ENCODE results near the gene HOXA3. TPM values are rescaled to one million over a fixed set of nuclear protein-coding genes. Genes with fewer than 3 reads are reported as not detected.

The HOXA3 gene
- total and polyA plus RNA-seq, 2 of the 8 experiments (the other 6 are each of a cell fraction or from before 2014, with no cell fraction given), result not detected

- H3K36me3 ChIP-seq (ENCODE audit: control insufficient read depth in 2 of 4, insufficient read depth in 4 of 4, low read length in 3 of 4), result peaks cover 0 to 18% (median 0%) of the 10 kb centered on the region in 4 experiments; a peak in 1 of 8 replicates
- ChIA-PET CTCF (ENCODE audit: partially characterized antibody) (interaction anchor here (1.0 to 5.4 kb wide), 9 partner anchors 11 to 85 kb away, joined by 3 to 20 read pairs (median 6); partner anchors contain the start of genes EVX1, HOXA5 and HOXA9), POLR2A (ENCODE audit: partially characterized antibody) (no interaction called here)
- no peak overlapping the region for H4K8ac ChIP-seq (ENCODE audit: extremely low read depth, insufficient read depth, low read length)
- no peaks in the 10 kb centered on the region; the same call in 1 of the 2 replicates for H3K23me2 ChIP-seq (ENCODE audit: low read depth, low read length)
- peaks cover 4 to 11% (median 5%) of the 10 kb centered on the region in 4 experiments; a peak in 5 of 7 replicates for H3K4me1 ChIP-seq (replicated peaks in 1 of 4; ENCODE audit: control insufficient read depth in 3 of 4, insufficient read depth in 4 of 4, low read length in 3 of 4)
- H2BK120ac ChIP-seq (replicated peaks; ENCODE audit: low read depth, low read length), result no peak overlapping the region
- peaks cover 99 to 100% (median 100%) of the 10 kb centered on the region in 4 experiments for H3K27me3 ChIP-seq (replicated peaks in 1 of 4; ENCODE audit: control insufficient read depth in 3 of 4, extremely low read depth in 1 of 4, insufficient read depth in 3 of 4, low read length in 3 of 4)
- no peak overlapping the region for H2AK5ac ChIP-seq (ENCODE audit: low read depth, low read length)
- no peak overlapping the region for H3K14ac ChIP-seq (ENCODE audit: insufficient read length)
- H3K23ac ChIP-seq (ENCODE audit: insufficient read length), result no peak overlapping the region
- H2BK12ac ChIP-seq (ENCODE audit: low read depth, low read length), result no peak overlapping the region
- no peaks in the 10 kb centered on the region; a peak in 1 of 4 replicates for H3K9me3 ChIP-seq (ENCODE audit: insufficient read depth in 2 of 2, low read depth in 1 of 2, low read length in 1 of 2)
- no peak overlapping the region for H3K18ac ChIP-seq (ENCODE audit: extremely low read depth, low read length)
- H3K79me2 ChIP-seq (ENCODE audit: control insufficient read depth in 1 of 2, insufficient read depth in 2 of 2, low read length in 2 of 2), result no peaks in the 10 kb centered on the region
- no peak overlapping the region for H3K4ac ChIP-seq (replicated peaks; ENCODE audit: insufficient read length, low read depth, low read length)
- no peak overlapping the region for H3K4me3 ChIP-seq (ENCODE audit: extremely low read depth in 1 of 4, insufficient read depth in 2 of 4, low read depth in 3 of 4, low read length in 4 of 4)
- FAIRE-seq (no peak), DNase-seq (ENCODE audit: low read depth in 1 of 2, low spot score in 2 of 2) (peak in 1 of 2 experiments; percentile 56)
- WGBS, 2 experiments (ENCODE audit: extremely low coverage in 1 of 2, insufficient coverage in 1 of 2, insufficient read length in 1 of 2, insufficient replicate concordance in 2 of 2, low coverage in 1 of 2, low lambda C conversion rate in 2 of 2, missing lambda C conversion rate in 1 of 2), result 16% methylated on average over 40 of the region's 40 CpGs; no CpG with 5 or more reads in 1 of the 2 experiments
- H2AFZ ChIP-seq (ENCODE audit: low read length), result no peak overlapping the region
- no peak overlapping the region for H3K9ac ChIP-seq (replicated peaks in 1 of 4; ENCODE audit: extremely low read depth in 1 of 4, low read depth in 3 of 4, low read length in 3 of 4)
- no peak overlapping the region for H3K27ac ChIP-seq (ENCODE audit: low read depth, low read length)
- H3K4me2 ChIP-seq (ENCODE audit: insufficient read depth in 1 of 2, low read depth in 2 of 2, low read length in 2 of 2), result no peak overlapping the region
- no peak overlapping the region for H2BK20ac ChIP-seq (ENCODE audit: low read length)
- no peak overlapping the region for H3K56ac ChIP-seq (replicated peaks; ENCODE audit: insufficient read length, low read depth, low read length)
- H4K5ac ChIP-seq (ENCODE audit: insufficient read length, low read depth, low read length), result no peak overlapping the region
- H4K20me1 ChIP-seq (replicated peaks in 1 of 2; ENCODE audit: control insufficient read depth in 1 of 2, insufficient read depth in 2 of 2, low read length in 2 of 2), result peaks cover 44 to 56% of the 10 kb centered on the region in 2 experiments
- no peak overlapping the region for H4K91ac ChIP-seq (replicated peaks; ENCODE audit: insufficient read length, low read length)
- H2BK5ac ChIP-seq (ENCODE audit: low read depth, low read length), result no peak overlapping the region
- H2BK15ac ChIP-seq (ENCODE audit: low read length), result peak overlapping the region; percentile 75; the same call in 1 of the 2 replicates
- TF ChIP-seq SUZ12 (IDR thresholded peaks at IDR 0.05; ENCODE audit: low read length), result peak; percentile 90
- TF ChIP-seq ZNF274 (IDR thresholded peaks at IDR 0.05; ENCODE audit: borderline replicate concordance, extremely low read depth, low read length), result no peak
- TF ChIP-seq EZH2 (IDR thresholded peaks at IDR 0.05; ENCODE audit: low read depth, low read length, severe bottlenecking), result peak; percentile 95
- peak; percentile 75 for TF ChIP-seq RNF2 (IDR thresholded peaks at IDR 0.05; ENCODE audit: borderline replicate concordance, low read depth, low read length, missing control alignments, poor library complexity, severe bottlenecking)
- no peak for TF ChIP-seq SP2 (IDR thresholded peaks at IDR 0.05; ENCODE audit: low read length)
- peak; percentile 80; the same call in 1 of the 2 replicates for TF ChIP-seq CBX8 (IDR thresholded peaks at IDR 0.05; ENCODE audit: borderline replicate concordance, low read depth, low read length)
- no peak for TF ChIP-seq KDM4A (IDR thresholded peaks at IDR 0.05; ENCODE audit: low read depth, low read length, severe bottlenecking)
- H3K79me1 ChIP-seq (ENCODE audit: low read depth, low read length), result no peaks in the 10 kb centered on the region
Measured at GRCh38 chr7:27175626-27176523, 23.5 kb upstream of the HOXA3 start.
